ENCODE results near the gene TMEM109.

GRCh38 chr11:60871378-60872061, 42.4 kb upstream of the TMEM109 start:
- TF ChIP-seq POLR2A (IDR thresholded peaks at IDR 0.05; ENCODE audit: low read length) = no peak
- no peak for TF ChIP-seq GATA1 (IDR thresholded peaks at IDR 0.05; ENCODE audit: low read depth, low read length)
